ENCODE data around the gene KCNK5. TPM values are rescaled to one million over a fixed set of nuclear protein-coding genes. Genes with fewer than 3 reads are reported as not detected.

KCNK5 gene
- total and polyA plus RNA-seq, 12 donors, result 0.06 to 1.1 (median 0.25) TPM; not detected in 1

DNA sequence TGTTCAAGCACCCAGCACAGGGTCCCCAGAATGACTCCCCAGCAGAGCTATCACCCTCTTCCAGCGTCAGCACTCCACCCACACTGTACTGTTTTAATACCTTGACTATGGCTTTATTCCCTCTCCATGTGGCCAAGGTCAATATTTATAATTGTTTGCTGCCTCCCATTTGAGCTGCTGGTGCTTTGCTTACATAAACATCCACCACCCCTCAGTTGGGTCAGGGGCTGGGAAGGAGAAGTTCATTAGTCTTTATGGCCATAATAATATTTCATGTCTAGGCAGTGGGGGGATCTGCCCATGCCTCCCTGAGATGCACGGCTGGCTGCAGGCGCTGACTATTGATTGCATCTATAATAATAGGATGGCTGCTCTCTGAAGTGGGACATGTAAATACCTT is 72.5 kb downstream of the KCNK5 start:
- H3K4me1 ChIP-seq, result peaks cover 0 to 7% (median 0%) of the 10 kb centered on the region in 9 donors
- H3K4me3 ChIP-seq, result no peak overlapping the region
- TF ChIP-seq, protein P1, sequence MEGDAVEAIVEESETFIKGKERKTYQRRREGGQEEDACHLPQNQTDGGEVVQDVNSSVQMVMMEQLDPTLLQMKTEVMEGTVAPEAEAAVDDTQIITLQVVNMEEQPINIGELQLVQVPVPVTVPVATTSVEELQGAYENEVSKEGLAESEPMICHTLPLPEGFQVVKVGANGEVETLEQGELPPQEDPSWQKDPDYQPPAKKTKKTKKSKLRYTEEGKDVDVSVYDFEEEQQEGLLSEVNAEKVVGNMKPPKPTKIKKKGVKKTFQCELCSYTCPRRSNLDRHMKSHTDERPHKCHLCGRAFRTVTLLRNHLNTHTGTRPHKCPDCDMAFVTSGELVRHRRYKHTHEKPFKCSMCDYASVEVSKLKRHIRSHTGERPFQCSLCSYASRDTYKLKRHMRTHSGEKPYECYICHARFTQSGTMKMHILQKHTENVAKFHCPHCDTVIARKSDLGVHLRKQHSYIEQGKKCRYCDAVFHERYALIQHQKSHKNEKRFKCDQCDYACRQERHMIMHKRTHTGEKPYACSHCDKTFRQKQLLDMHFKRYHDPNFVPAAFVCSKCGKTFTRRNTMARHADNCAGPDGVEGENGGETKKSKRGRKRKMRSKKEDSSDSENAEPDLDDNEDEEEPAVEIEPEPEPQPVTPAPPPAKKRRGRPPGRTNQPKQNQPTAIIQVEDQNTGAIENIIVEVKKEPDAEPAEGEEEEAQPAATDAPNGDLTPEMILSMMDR (IDR thresholded peaks at IDR 0.05), result no peak
- H3K27ac ChIP-seq, result no peak overlapping the region
- no peaks in the 10 kb centered on the region for H3K36me3 ChIP-seq
- H3K27me3 ChIP-seq, result peaks cover 0 to 21% (median 2%) of the 10 kb centered on the region in 7 donors
- 88 to 89% methylated on average over 3 of the region's 3 CpGs for WGBS, 2 donors
- peaks cover 0 to 6% (median 0%) of the 10 kb centered on the region in 11 donors for H3K9me3 ChIP-seq
- DNase-seq (no peak), ATAC-seq (no peak)
- intact Hi-C loops (cut with DNase I), result no loop called here

GRCh38 chr6:39154705-39155104 is 74.6 kb downstream of the KCNK5 start:
- H3K9me3 ChIP-seq, result peaks cover 0 to 5% (median 0%) of the 10 kb centered on the region in 11 donors
- WGBS, 2 donors, result 63 to 87% methylated on average over 4 of the region's 4 CpGs
- no peak for ATAC-seq

DNA sequence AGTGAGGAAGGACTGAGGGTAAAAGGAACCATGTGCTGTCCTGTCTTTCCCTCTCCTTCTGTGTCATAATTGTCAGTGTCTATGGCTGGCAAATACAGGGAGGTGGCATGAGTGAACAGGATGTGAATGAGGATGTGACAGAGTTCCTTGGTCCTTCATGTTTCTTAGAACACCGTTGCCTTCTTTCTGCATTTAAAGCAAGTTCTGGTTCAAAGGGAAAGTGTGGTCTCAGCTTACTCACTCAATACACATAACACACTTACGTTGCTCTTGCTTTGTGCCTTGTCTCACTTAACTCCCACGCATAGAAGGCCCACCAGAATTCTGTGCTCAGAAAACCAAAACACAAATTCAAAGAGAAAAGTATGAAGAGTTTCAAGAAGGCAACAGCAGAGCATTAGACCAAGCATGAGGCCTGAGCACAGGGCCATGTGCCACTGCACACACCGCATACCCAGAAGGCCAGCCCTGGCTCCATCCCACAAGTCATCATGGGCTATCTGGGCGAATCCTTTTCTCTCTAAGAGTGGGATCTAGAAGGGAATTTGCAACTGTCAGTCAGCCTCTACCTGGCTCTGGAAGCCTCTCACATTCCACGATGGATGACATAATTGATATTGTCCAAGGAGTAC is 75.4 kb downstream of the KCNK5 start:
- TF ChIP-seq, protein P1 (IDR thresholded peaks at IDR 0.05), result no peak
- Histone ChIP-seq H3K9me3 (no peaks in the 10 kb centered on the region), H3K27me3 (peaks cover 0 to 37% (median 14%) of the 10 kb centered on the region in 7 donors), H3K4me3 (no peak overlapping the region), H3K36me3 (no peaks in the 10 kb centered on the region), H3K27ac (no peak overlapping the region), H3K4me1 (peaks cover 0 to 12% (median 0%) of the 10 kb centered on the region in 9 donors)
- intact Hi-C loops (cut with DNase I), result no loop called here
- 82% methylated on average over 6 of the region's 6 CpGs for WGBS, 2 donors
- no peak for DNase-seq
- ATAC-seq, result no peak

More at GRCh38 chr6:39154705-39155104, 74.6 kb downstream of the KCNK5 start:
- Histone ChIP-seq H3K27me3 (peaks cover 0 to 33% (median 14%) of the 10 kb centered on the region in 7 donors), H3K4me1 (peaks cover 0 to 12% (median 0%) of the 10 kb centered on the region in 9 donors), H3K27ac (no peak overlapping the region), H3K36me3 (no peaks in the 10 kb centered on the region), H3K4me3 (no peak overlapping the region)
- no peak for DNase-seq
- TF ChIP-seq, protein P1 (IDR thresholded peaks at IDR 0.05), result no peak
- intact Hi-C loops (cut with DNase I), result no loop called here

- Histone ChIP-seq H3K4me1 (peaks cover 0 to 12% (median 0%) of the 10 kb centered on the region in 9 donors), H3K27ac (peak overlapping the region in 1 of 10 donors; percentile 14)
Observed at GRCh38 chr6:39152262-39152661, 77.0 kb downstream of the KCNK5 start.

More at GRCh38 chr6:39152262-39152661, 77.0 kb downstream of the KCNK5 start:
- Histone ChIP-seq H3K4me3 (no peak overlapping the region), H3K9me3 (no peaks in the 10 kb centered on the region), H3K36me3 (no peaks in the 10 kb centered on the region), H3K27me3 (peaks cover 0 to 45% (median 23%) of the 10 kb centered on the region in 7 donors)
- intact Hi-C loops (cut with DNase I), result no loop called here
- TF ChIP-seq, protein P1 (IDR thresholded peaks at IDR 0.05), result no peak
- ATAC-seq (no peak), DNase-seq (no peak)
- 53 to 56% methylated on average over 5 of the region's 5 CpGs for WGBS, 2 donors

All from heart right ventricle (tissue), 16 donors.